Muscle of arm (tissue), 12 donors: ENCODE results near the gene LIMS4. TPM values are rescaled to one million over a fixed set of nuclear protein-coding genes. Genes with fewer than 3 reads are reported as not detected.
"Not testable (repeated sequence)": the region's sequence is repeated elsewhere in the genome, so short reads cannot be mapped to it uniquely, and the experiment has no call there.

Source experiments
- DNase-seq: peaks from one replicate; pipeline ENCODE4 v3.0.0-alpha.2; 2013
- polyA plus RNA-seq, 12 donors: library from polyadenylated mRNA; unstranded; fragments of 120-200 nt; gene quantifications; one replicate each; pipeline ENCODE4 v1.2.1, GENCODE V29; 2013; ENCODE audit not compliant: insufficient read length in 12 of 12

The LIMS4 gene
- polyA plus RNA-seq, 12 donors: 2.1 to 6.1 (median 4.1) TPM; not detected in 2

- not testable (repeated sequence) for DNase-seq
Observed at GRCh38 chr2:110455080-110455670, 17.4 kb downstream of the LIMS4 start.

- not testable (repeated sequence) for DNase-seq
Observed at GRCh38 chr2:110450951-110451350, 21.7 kb downstream of the LIMS4 start.

- DNase-seq: not testable (repeated sequence)
Observed at GRCh38 chr2:110449127-110449947, 23.3 kb downstream of the LIMS4 start.

GRCh38 chr2:110446644-110447043 lies 26.0 kb downstream of the LIMS4 start:
- not testable (repeated sequence) for DNase-seq

GRCh38 chr2:110443305-110444005 lies 29.2 kb downstream of the LIMS4 start:
- not testable (repeated sequence) for DNase-seq

- DNase-seq: not testable (repeated sequence)
Observed at GRCh38 chr2:110441905-110442304, 30.7 kb downstream of the LIMS4 start.

GRCh38 chr2:110434565-110434964 lies 38.1 kb downstream of the LIMS4 start:
- not testable (repeated sequence) for DNase-seq

GRCh38 chr2:110425725-110426124 lies 46.9 kb downstream of the LIMS4 start:
- DNase-seq: not testable (repeated sequence)

GRCh38 chr2:110424421-110424820 lies 48.2 kb downstream of the LIMS4 start:
- DNase-seq: not testable (repeated sequence)

- DNase-seq: not testable (repeated sequence)
Observed at GRCh38 chr2:110423574-110423962, 49.0 kb downstream of the LIMS4 start.

- DNase-seq: not testable (repeated sequence)
Observed at GRCh38 chr2:110422852-110423573, 49.6 kb downstream of the LIMS4 start.

- not testable (repeated sequence) for DNase-seq
Observed at GRCh38 chr2:110420641-110421354, 51.8 kb downstream of the LIMS4 start.

- not testable (repeated sequence) for DNase-seq
Observed at GRCh38 chr2:110407142-110407541, 65.5 kb downstream of the LIMS4 start.

GRCh38 chr2:110404988-110405387 lies 67.6 kb downstream of the LIMS4 start:
- DNase-seq: not testable (repeated sequence)

GRCh38 chr2:110404246-110404645 lies 68.4 kb downstream of the LIMS4 start:
- not testable (repeated sequence) for DNase-seq

- not testable (repeated sequence) for DNase-seq
Observed at GRCh38 chr2:110401001-110401618, 71.5 kb downstream of the LIMS4 start.

- DNase-seq: not testable (repeated sequence)
Observed at GRCh38 chr2:110399378-110399777, 73.2 kb downstream of the LIMS4 start.

GRCh38 chr2:110395990-110396389 lies 76.6 kb downstream of the LIMS4 start:
- DNase-seq: not testable (repeated sequence)
